ENCODE measurements around the gene TRAPPC5. TPM values are rescaled to one million over a fixed set of nuclear protein-coding genes. Genes with fewer than 3 reads are reported as not detected.

TRAPPC5 gene
- polyA plus RNA-seq, 1 experiment, result 42.1 TPM

Other genes starting within 250 kb of the TRAPPC5 start
- 0.60 and 1.2 TPM in 2 replicates for gene PEX11G, start 191.8 kb upstream of the TRAPPC5 start, polyA plus RNA-seq (2011; rRNA removed)
- 20.7 and 29.5 TPM in 2 replicates for gene ZNF358, start 164.7 kb upstream of the TRAPPC5 start, polyA plus RNA-seq (2011; rRNA removed)
- 12.8 and 16.0 TPM in 2 replicates for gene MCOLN1, start 158.2 kb upstream of the TRAPPC5 start, polyA plus RNA-seq (2011; rRNA removed)
- gene PNPLA6, start 145.1 kb upstream of the TRAPPC5 start, polyA plus RNA-seq (2011; rRNA removed), result 17.0 and 19.8 TPM in 2 replicates
- not detected in 2 replicates for gene CAMSAP3, start 85.0 kb upstream of the TRAPPC5 start, polyA plus RNA-seq (2011; rRNA removed)
- 16.3 and 21.8 TPM in 2 replicates for gene XAB2, start 51.3 kb upstream of the TRAPPC5 start, polyA plus RNA-seq (2011; rRNA removed)
- 39.7 and 46.7 TPM in 2 replicates for gene PET100, start 51.0 kb upstream of the TRAPPC5 start, polyA plus RNA-seq (2011; rRNA removed)
- not detected in 2 replicates for gene PCP2, start 47.1 kb upstream of the TRAPPC5 start, polyA plus RNA-seq (2011; rRNA removed)
- gene STXBP2, start 43.7 kb upstream of the TRAPPC5 start, polyA plus RNA-seq (2011; rRNA removed), result 5.0 and 7.1 TPM in 2 replicates
- gene RETN, start 11.8 kb upstream of the TRAPPC5 start, polyA plus RNA-seq (2011; rRNA removed), result not detected in 2 replicates
- not detected in 2 replicates for gene MCEMP1, start 3.7 kb upstream of the TRAPPC5 start, polyA plus RNA-seq (2011; rRNA removed)
- gene FCER2, start 21.3 kb downstream of the TRAPPC5 start, polyA plus RNA-seq (2011; rRNA removed), result not detected in 2 replicates
- gene CLEC4G, start 51.3 kb downstream of the TRAPPC5 start, polyA plus RNA-seq (2011; rRNA removed), result not detected in 2 replicates
- not detected in 2 replicates for gene CD209, start 66.7 kb downstream of the TRAPPC5 start, polyA plus RNA-seq (2011; rRNA removed)
- gene CLEC4M, start 82.4 kb downstream of the TRAPPC5 start, polyA plus RNA-seq (2011; rRNA removed), result not detected in 2 replicates
- gene EVI5L, start 149.4 kb downstream of the TRAPPC5 start, polyA plus RNA-seq (2011; rRNA removed), result 6.7 and 9.1 TPM in 2 replicates
- not detected in 2 replicates for gene PRR36, start 193.6 kb downstream of the TRAPPC5 start, polyA plus RNA-seq (2011; rRNA removed)
- 4.1 and 4.7 TPM in 2 replicates for gene LRRC8E, start 207.7 kb downstream of the TRAPPC5 start, polyA plus RNA-seq (2011; rRNA removed)
- 5.6 and 6.2 TPM in 2 replicates for gene MAP2K7, start 223.0 kb downstream of the TRAPPC5 start, polyA plus RNA-seq (2011; rRNA removed)
- 0.88 TPM in 1 of 2 replicates, not detected in the other for gene TGFBR3L, start 234.0 kb downstream of the TRAPPC5 start, polyA plus RNA-seq (2011; rRNA removed)
- 12.1 and 17.7 TPM in 2 replicates for gene SNAPC2, start 239.5 kb downstream of the TRAPPC5 start, polyA plus RNA-seq (2011; rRNA removed)
- 0.95 and 2.2 TPM in 2 replicates for gene CTXN1, start 245.3 kb downstream of the TRAPPC5 start, polyA plus RNA-seq (2011; rRNA removed)

Measured in AG04450 (cell line).